HG03097 (cell line): ENCODE results near the gene CLEC19A.

Experiments
- ATAC-seq: cut with Tn5 transposase; IDR thresholded peaks from one replicate; pipeline ENCODE4 v1.9.1; 2021; ENCODE audit not compliant: unreplicated experiment, low FRiP score

The CLEC19A gene

DNA sequence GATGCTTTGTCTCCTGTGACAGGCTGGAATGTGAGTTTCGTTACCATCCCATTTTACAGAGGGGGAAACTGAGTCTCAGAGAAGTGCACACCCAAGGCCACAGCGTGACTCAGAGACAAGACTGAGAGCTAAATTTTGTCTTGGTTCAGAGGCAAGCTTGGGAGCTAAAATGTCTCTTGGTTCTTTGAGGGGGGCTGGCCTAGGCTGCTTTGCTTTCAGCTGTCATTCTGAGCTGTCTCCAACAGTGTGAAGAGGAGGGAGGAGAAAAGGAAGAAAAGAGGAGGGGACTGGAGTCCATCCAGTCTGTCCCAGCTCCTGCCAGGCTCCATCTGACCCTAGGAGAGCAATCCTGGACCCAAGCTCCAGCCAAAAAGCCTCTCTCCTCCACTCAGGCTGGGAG, at the start of gene CLEC19A:
TSS of gene CLEC19A (plus strand) at position 301 of the 400 bp plus-strand sequence. CDS start 121 bp downstream, outside the sequence.
- no peak for ATAC-seq

GRCh38 chr16:19235886-19236285, 49.6 kb upstream of the CLEC19A start:
- ATAC-seq, result no peak

DNA sequence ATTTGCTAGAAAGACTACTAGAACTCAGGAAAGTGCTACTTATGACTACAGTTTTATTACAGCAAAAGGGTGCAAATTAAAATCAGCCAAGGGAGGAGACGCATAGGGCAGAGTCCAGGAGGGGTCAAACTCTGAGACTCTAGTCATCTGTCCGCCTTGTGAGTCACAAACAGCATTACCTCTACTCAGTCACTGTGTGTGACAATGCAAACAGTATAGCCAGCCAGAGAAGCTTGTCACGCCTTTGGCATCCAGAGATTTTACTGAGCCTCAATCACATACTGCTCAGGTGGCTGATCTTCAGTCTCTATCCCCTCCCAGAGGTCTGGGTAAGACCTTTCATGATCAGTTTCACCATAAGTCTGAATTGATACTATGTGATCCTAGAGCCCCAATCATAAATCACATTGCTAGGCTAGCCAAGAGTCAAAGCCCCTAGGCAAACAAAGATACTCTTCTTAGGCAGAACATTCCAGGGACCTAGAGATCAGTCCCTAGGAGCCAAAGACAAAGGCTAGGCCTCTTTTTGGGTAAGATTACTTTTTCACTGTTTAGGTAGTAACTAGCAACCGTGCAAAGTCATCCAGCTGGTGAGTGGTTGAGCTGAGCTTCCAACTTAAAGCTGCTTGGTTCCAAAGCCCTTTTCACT, 48.8 kb upstream of the CLEC19A start:
- no peak for ATAC-seq

DNA sequence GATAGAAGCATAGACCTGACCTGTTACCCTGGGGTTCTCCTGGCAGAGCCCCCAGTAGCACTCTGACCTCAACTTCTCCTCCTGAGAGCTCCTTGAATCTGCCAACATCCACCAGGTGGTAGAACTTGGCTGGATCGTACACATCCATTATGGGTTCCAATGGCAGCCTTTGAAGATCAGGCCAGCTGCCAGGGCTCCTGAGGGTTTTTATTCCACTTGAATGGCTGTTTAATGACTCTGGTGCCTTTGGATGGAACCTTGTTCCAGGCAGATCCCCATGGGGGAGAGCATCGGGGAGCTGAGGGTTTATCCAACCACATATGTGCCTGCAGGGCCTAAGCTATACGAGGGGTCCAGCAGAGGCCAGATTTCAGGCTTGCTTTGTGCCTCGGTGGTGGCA, 47.1 kb upstream of the CLEC19A start:
- no peak for ATAC-seq

GRCh38 chr16:19239511-19240155, 45.9 kb upstream of the CLEC19A start:
- ATAC-seq, result no peak

GRCh38 chr16:19240494-19240893, 45.0 kb upstream of the CLEC19A start:
- ATAC-seq, result no peak

GRCh38 chr16:19241512-19241911, 44.0 kb upstream of the CLEC19A start:
- no peak for ATAC-seq

DNA sequence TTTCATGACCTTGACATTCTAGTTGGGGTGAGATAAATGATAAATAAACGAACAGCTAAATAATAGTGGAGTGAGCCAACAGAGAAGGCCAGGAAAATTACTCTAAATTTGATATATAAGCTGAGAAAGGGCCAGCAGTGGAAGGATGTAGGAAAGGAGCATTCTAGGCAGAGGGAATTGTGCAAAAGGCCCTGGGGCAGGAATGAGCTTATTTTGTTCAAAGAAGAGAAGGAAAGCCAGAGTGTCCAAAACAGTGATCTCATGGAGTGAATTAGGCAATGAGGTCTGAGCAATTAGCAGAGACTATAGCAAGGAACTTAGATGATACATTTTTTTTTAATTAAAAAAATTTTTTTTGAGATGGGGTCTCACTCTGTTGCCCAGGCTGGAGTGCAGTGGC, 43.3 kb upstream of the CLEC19A start:
- ATAC-seq, result no peak

DNA sequence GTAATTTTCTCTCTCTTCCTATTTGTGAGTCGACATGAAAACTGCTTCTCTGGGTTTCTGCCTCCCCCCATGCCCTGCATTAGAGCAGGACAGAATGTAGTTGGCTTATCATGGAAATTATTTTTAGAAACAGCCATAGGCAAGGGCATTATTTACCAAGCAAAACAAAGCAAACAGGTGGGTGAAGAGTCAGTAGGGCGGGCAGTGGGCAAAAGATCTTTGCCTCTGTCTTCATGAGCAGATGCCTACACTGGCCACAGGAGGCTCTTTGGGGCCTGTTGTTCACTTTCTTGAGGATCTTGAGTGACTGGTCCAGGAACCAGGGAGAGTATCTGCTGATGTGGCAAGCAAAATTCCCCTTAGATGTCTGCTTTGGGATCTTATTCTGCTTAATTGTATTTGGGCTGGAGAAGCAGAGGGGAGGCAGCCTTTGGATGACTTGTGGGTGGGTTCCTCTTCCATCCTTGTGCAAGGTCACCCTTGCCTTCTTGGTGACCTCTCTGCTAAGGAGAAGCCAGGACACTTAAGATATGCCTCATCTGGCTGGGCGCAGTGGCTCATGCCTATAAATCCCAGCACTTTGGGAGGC, 42.5 kb upstream of the CLEC19A start:
- ATAC-seq, result no peak

GRCh38 chr16:19245326-19245925, 40.1 kb upstream of the CLEC19A start:
- ATAC-seq, result no peak

DNA sequence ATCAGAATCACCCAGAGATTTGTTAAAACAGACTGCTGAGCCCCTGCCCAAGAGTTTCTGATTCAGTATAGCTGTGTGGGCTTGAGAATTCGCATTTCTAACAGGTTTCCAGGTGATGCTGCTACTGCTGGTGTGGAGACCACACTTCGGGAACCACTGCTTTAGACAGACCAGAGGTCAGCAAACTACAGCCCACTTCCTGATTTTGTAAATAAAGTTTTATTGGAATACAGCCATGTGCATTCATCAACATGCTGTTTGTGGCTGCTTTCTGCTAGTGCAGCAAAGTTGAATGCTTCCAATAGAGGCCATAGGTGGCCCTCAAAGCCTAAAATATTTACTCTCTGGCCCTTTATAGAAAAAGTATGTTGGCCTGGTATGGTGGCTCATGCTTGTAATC, 32.6 kb upstream of the CLEC19A start:
- no peak for ATAC-seq

- ATAC-seq, result no peak
These were observed 30.9 kb upstream of the CLEC19A start for GRCh38 chr16:19254611-19255010.

DNA sequence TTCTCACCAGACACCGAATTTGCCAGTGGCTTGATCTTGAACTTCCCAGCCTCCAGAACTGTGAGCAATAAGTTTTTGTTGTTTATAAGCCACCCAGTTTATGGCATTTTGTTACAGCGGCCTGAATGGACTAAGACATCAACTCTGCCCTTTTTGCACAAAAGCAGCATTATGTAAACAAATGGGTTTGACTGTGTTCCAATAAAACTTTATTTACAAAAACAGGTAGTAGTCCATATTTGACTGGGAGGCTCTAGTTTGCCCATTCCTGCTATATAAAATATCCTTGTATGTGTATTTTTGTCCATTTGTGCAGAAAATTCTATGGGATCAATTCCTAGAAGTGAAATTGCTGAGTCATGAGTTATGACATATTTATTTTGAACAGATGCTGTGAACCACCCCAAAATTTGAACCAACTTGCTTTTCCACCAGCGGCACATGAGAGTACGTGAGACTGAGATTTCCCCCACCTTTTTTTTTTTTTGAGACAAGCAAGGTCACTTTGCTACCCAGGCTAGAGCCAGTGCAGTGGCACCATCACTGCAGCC, 21.3 kb upstream of the CLEC19A start:
- ATAC-seq, result no peak

DNA sequence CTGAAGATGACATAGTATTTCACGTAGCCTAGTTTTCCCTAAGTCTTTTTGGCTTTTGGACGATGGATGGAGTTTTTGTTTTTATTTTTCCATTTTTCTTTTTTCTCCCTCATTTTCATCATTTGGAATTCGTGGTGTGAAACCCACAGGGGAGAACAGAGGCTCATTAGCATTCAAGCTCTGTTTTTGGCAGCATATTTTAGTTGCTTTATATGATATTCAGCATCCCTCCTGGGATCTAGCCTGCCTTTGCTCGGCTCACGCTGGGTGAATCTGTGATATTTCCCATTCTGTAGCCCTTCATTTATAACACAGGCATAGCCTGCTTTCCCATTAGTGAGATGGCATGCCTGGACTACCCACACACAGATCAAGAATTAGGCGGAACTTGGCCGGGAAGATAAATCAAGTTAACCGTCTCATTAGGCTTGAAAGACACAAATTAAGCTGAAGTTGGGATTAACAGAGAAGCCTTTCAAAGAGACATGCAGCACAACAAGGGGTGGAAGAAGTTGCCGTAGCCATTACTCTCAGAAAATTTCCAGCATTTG, 20.1 kb upstream of the CLEC19A start:
- no peak for ATAC-seq

DNA sequence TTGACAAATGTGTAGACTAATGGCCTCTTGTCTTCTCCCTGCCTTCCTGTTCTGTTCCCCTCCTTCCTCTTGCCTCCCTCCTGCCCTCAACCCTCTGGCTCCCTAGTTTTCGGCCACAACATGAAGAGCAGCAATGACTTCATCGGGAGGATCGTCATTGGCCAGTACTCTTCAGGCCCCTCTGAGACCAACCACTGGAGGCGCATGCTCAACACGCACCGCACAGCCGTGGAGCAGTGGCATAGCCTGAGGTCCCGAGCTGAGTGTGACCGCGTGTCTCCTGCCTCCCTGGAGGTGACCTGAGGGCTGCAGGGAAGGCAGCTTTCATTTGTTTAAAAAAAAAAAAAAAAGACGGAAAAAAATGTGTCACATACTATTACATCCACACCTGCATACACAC, 18.8 kb upstream of the CLEC19A start:
- no peak for ATAC-seq

- no peak for ATAC-seq
These were observed 16.4 kb upstream of the CLEC19A start for GRCh38 chr16:19269098-19269497.

DNA sequence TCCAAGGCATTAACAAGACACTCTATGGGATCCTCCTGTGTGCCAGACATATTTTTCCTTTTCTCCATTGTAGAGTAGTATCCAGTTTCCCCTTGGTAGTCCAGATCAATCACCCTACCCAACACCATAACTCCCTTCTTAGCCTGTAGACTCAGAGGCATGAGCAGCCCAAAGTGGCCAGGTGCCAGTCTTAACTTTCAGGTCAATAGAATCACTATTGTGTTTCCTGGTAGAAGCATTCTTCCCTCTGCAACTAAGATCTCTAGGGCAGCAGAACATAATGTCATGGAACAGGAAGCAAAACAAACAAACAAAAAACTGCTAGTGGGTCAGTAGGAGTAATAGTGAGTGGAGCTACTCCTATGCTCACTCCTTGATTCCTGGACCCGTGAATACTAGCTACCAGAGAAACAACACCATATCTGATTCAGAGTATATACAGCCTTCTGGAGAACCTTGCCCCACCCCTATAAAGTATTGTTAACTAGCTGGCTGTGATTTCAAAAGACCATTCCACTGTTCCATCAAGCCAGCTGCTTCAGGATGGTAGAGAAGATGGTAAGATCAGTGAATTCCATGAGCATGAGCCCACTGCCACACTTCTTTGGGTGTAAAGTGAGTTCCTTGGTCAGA, 11.2 kb upstream of the CLEC19A start:
- no peak for ATAC-seq

- no peak for ATAC-seq
These were observed 7.1 kb upstream of the CLEC19A start for GRCh38 chr16:19278403-19278802.

DNA sequence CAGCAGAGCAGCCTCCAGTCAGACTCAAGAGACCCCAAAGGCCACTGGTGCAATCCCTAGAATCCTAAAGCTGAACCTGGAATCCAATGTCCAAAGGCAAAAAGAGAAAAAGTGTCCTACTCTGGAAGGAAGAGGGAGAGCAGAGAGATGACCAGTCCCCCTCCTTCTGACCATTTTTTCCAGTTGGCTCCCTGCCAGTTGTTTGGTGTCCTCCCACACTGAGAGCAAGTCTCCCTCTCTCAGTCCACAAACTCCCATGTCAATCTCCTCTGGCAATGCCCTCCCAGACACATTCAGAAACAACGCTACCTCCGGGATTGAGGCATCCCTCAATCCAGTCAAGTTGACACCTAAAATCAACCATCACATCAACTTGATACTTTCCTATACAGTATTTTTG, 4.3 kb upstream of the CLEC19A start:
- no peak for ATAC-seq

DNA sequence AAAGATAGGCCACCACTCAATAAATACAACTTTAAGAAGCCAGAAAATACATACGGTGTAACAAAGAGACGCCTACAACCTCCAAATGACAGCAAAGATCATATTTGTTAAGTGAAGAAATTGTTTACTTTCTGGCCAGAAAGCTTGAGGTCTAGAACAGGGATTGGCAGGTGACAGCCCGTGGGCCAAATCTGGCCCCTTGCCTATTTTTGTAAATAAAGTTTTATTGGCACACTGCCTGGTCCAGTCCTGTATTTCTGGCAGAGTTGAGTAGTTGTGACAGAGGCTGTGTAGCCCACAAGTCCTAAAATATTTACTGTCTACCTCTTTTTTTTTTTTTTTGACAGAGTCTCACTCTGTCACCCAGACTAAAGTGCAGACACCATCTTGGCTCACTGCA, 3.4 kb upstream of the CLEC19A start:
- ATAC-seq, result no peak

DNA sequence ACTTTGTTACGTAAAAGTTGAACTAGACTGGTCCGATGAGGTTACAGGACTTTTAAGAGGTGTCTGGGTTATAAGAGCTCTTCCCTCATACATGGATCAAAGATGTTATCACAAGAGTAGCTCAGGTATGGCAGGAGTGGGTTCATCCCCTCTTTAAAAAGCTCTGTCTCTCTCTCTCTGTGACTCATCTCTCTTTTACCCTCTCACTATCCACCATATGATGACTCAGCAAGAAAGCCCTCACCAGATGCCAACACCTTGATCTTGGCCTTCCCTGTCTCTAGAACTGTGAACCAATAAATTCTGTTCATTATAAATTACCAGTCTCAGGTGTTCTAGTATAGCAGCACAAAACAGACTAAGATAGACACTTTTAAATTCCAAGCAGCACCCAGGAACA, 1.9 kb upstream of the CLEC19A start:
- ATAC-seq, result no peak
